PC-9 (cell line): ENCODE results near the gene BEND6. TPM values are rescaled to one million over a fixed set of nuclear protein-coding genes. Genes with fewer than 3 reads are reported as not detected.

Source experiments
- BruUV-seq: library from RNA; stranded (reverse); fragments of 400-500 nt; replicated peaks from 2 replicates; lab custom pipeline; 2021; lab: Mats Ljungman, UMichigan
- CTCF ChIA-PET: fragments of 300-600 bp; sonication (Branson Sonifier 250); formaldehyde crosslinking; loops from one replicate; lab custom pipeline; 2022; ENCODE audit warnings: antibody characterized with exemption; lab: Charles Lee
- POLR2A ChIA-PET: fragments of 300-600 bp; sonication (Branson Sonifier 250); formaldehyde crosslinking; loops from one replicate; lab custom pipeline; 2022; ENCODE audit warnings: antibody characterized with exemption; ENCODE audit not compliant: unreplicated experiment; lab: Charles Lee
- DNase-seq, 2 experiments: peaks; one replicate each; pipeline versions ENCODE4 v3.0.0 to v3.0.0-alpha.2; 2015 to 2022; ENCODE audit warnings: mixed read lengths in 1 of 2
- H2AFZ ChIP-seq: fragments of 200-600 bp; sonication (generic); 2 replicates; pipeline ENCODE4 v1.8.1; 2017; ENCODE audit warnings: antibody characterized with exemption
- H3F3A ChIP-seq: fragments of 200-600 bp; sonication (generic); 2 replicates; pipeline ENCODE4 v1.8.1; 2017; ENCODE audit warnings: antibody characterized with exemption, mild to moderate bottlenecking, low read depth; ENCODE audit not compliant: insufficient read depth
- H3K27ac ChIP-seq: fragments of 200-600 bp; sonication (generic); 2 replicates; pipeline ENCODE4 v1.6.1; 2016; ENCODE audit warnings: mixed run types
- H3K27me3 ChIP-seq: fragments of 200-600 bp; sonication (generic); 2 replicates; pipeline ENCODE4 v1.6.1; 2016; ENCODE audit warnings: low read depth, mixed run types; ENCODE audit not compliant: insufficient read depth
- H3K36me3 ChIP-seq: fragments of 200-600 bp; sonication (generic); 2 replicates; pipeline ENCODE4 v1.6.1; 2016; ENCODE audit warnings: low read depth, mixed run types
- H3K4me1 ChIP-seq: fragments of 200-600 bp; sonication (generic); replicated peaks from 2 replicates; pipeline ENCODE4 v1.6.1; 2016; ENCODE audit warnings: mixed run types; ENCODE audit not compliant: insufficient read depth
- H3K4me2 ChIP-seq: fragments of 200-600 bp; sonication (generic); 2 replicates; pipeline ENCODE4 v1.6.1; 2017; ENCODE audit warnings: mixed run types
- H3K4me3 ChIP-seq: fragments of 200-600 bp; sonication (generic); 2 replicates; pipeline ENCODE4 v1.6.1; 2016; ENCODE audit warnings: mixed run types
- H3K79me2 ChIP-seq: fragments of 200-600 bp; sonication (generic); 2 replicates; pipeline ENCODE4 v1.6.1; 2017; ENCODE audit warnings: low read depth, mixed run types
- H3K9me2 ChIP-seq: fragments of 200-600 bp; sonication (generic); 2 replicates; pipeline ENCODE4 v1.8.1; 2017; ENCODE audit warnings: mild to moderate bottlenecking; ENCODE audit not compliant: insufficient read depth
- H3K9me3 ChIP-seq: fragments of 200-600 bp; sonication (generic); 2 replicates; pipeline ENCODE4 v1.8.1; 2016; ENCODE audit warnings: low read depth; ENCODE audit not compliant: insufficient read depth
- H4K20me1 ChIP-seq: fragments of 200-600 bp; sonication (generic); 2 replicates; pipeline ENCODE4 v1.8.1; 2017; ENCODE audit not compliant: insufficient read depth
- CTCF ChIP-seq: fragments of 200-600 bp; sonication (generic); conservative IDR thresholded peaks from 2 replicates; pipeline ENCODE4 v1.6.1; 2017; ENCODE audit warnings: mixed run types, antibody characterized with exemption, mild to moderate bottlenecking, moderate library complexity
- EZH2 ChIP-seq: fragments of 200-600 bp; sonication (generic); IDR thresholded peaks from 2 replicates; pipeline ENCODE4 v1.8.0; 2017; ENCODE audit warnings: antibody characterized with exemption, low read depth
- intact Hi-C: fragments of 100-400 bp; cut with micrococcal nuclease; formaldehyde crosslinking; loops from one replicate; pipeline ENCODE4 v1.10.0; 2022; ENCODE audit not compliant: unreplicated experiment
- total RNA-seq: library from RNA; stranded (reverse); gene quantifications from 2 replicates; pipeline ENCODE4 v1.2.3, GENCODE V29; 2021

BEND6 gene
- total RNA-seq, 1 experiment from 2014 or later, result 5.7 TPM

GRCh38 chr6:56933650-56934049 lies 21.3 kb upstream of the BEND6 start:
- H3K4me2 ChIP-seq, result no peak overlapping the region
- H3K9me2 ChIP-seq, result no peaks in the 10 kb centered on the region
- peaks cover 12% of the 10 kb centered on the region for H3K4me1 ChIP-seq
- TF ChIP-seq CTCF (no peak), EZH2 (no peak)
- BruUV-seq, result no TSS peak
- intact Hi-C loops, result no loop called here
- H3K9me3 ChIP-seq, result no peaks in the 10 kb centered on the region
- no peak overlapping the region for H3K27ac ChIP-seq
- no peaks in the 10 kb centered on the region for H3K27me3 ChIP-seq
- no peak overlapping the region for H2AFZ ChIP-seq
- H3F3A ChIP-seq, result peaks cover 16% of the 10 kb centered on the region; the same call in 1 of the 2 replicates
- DNase-seq, result no peak
- no peaks in the 10 kb centered on the region; the same call in 1 of the 2 replicates for H3K36me3 ChIP-seq
- POLR2A ChIA-PET, result no interaction called here
- H4K20me1 ChIP-seq, result no peaks in the 10 kb centered on the region
- H3K79me2 ChIP-seq, result no peaks in the 10 kb centered on the region
- H3K4me3 ChIP-seq, result no peak overlapping the region
- CTCF ChIA-PET, result no interaction called here

GRCh38 chr6:56934876-56935275 lies 20.0 kb upstream of the BEND6 start:
- H3F3A ChIP-seq, result peaks cover 22% of the 10 kb centered on the region; the same call in 1 of the 2 replicates
- BruUV-seq, result no TSS peak
- no peaks in the 10 kb centered on the region for H3K9me3 ChIP-seq
- peaks cover 20% of the 10 kb centered on the region for H3K4me1 ChIP-seq
- no peak overlapping the region for H3K4me2 ChIP-seq
- intact Hi-C loops, result no loop called here
- no peak overlapping the region for H3K27ac ChIP-seq
- TF ChIP-seq EZH2 (no peak), CTCF (no peak)
- no peak overlapping the region for H3K4me3 ChIP-seq
- H4K20me1 ChIP-seq, result no peaks in the 10 kb centered on the region
- no peaks in the 10 kb centered on the region for H3K9me2 ChIP-seq
- no peaks in the 10 kb centered on the region for H3K79me2 ChIP-seq
- no peaks in the 10 kb centered on the region; the same call in 1 of the 2 replicates for H3K36me3 ChIP-seq
- ChIA-PET POLR2A (no interaction called here), CTCF (no interaction called here)
- no peak for DNase-seq
- no peak overlapping the region for H2AFZ ChIP-seq
- no peaks in the 10 kb centered on the region for H3K27me3 ChIP-seq

GRCh38 chr6:56936466-56936865 lies 18.4 kb upstream of the BEND6 start:
- no TSS peak for BruUV-seq
- no peaks in the 10 kb centered on the region; the same call in 1 of the 2 replicates for H3K36me3 ChIP-seq
- H3K4me3 ChIP-seq, result no peak overlapping the region
- DNase-seq, result no peak
- POLR2A ChIA-PET, result no interaction called here
- H4K20me1 ChIP-seq, result no peaks in the 10 kb centered on the region
- no peaks in the 10 kb centered on the region for H3K9me2 ChIP-seq
- CTCF ChIA-PET, result interaction anchor here (0.7 kb wide), 1 partner anchor 102 kb away, joined by 4 read pairs; no protein-coding TSS in a partner anchor
- TF ChIP-seq EZH2, result no peak
- no peak for TF ChIP-seq CTCF
- H3K9me3 ChIP-seq, result no peaks in the 10 kb centered on the region
- H3K79me2 ChIP-seq, result no peaks in the 10 kb centered on the region
- H3K27ac ChIP-seq, result no peak overlapping the region
- intact Hi-C loops, result no loop called here
- H2AFZ ChIP-seq, result no peak overlapping the region
- H3K4me1 ChIP-seq, result peaks cover 20% of the 10 kb centered on the region
- H3F3A ChIP-seq, result peaks cover 17% of the 10 kb centered on the region; the same call in 1 of the 2 replicates
- no peaks in the 10 kb centered on the region for H3K27me3 ChIP-seq
- H3K4me2 ChIP-seq, result no peak overlapping the region
